HCT116 (cell line): Measurements from ENCODE around the gene NPLOC4. TPM values are rescaled to one million over a fixed set of nuclear protein-coding genes. Genes with fewer than 3 reads are reported as not detected.
A peak's percentile ranks its signal among the peaks of the same experiment; 100 is the strongest.

Experiments used
- ATAC-seq: fragments of 200-7000 bp; cut with Tn5 transposase; 2 replicates; pipeline ENCODE4 v1.9.1; 2020; ENCODE audit warnings: mild to moderate bottlenecking, moderate library complexity
- BruUV-seq: library from RNA; stranded (reverse); fragments of 400-500 nt; replicated peaks from 2 replicates; lab custom pipeline; 2021; lab: Mats Ljungman, UMichigan
- CTCF ChIA-PET: fragments of 300-600 bp; sonication (Branson Sonifier 250); formaldehyde crosslinking; loops from one replicate; lab custom pipeline; 2021; ENCODE audit warnings: antibody characterized with exemption; lab: Charles Lee
- POLR2A ChIA-PET: fragments of 300-600, 350-600 bp; sonication (Branson Sonifier 250); formaldehyde crosslinking; loops from one replicate; lab custom pipeline; 2021; ENCODE audit warnings: antibody characterized with exemption; lab: Charles Lee
- RAD21 ChIA-PET, 2 experiments: fragments of 300-600 bp; sonication (Branson Sonifier 250); formaldehyde crosslinking; loops; one replicate each; lab custom pipeline; 2023; ENCODE audit warnings: low total read pairs in 2 of 2; ENCODE audit not compliant: uncharacterized antibody in 2 of 2, unreplicated experiment in 2 of 2, low non-redundant PET in 1 of 2; lab: Charles Lee
- DNase-seq: peaks from one replicate; pipeline ENCODE4 v3.0.0-alpha.2; 2010; ENCODE audit warnings: low read depth, low spot score
- H2AFZ ChIP-seq: fragments of 200-600 bp; shearing (Covaris generic), sonication (generic); 2 replicates; pipeline ENCODE4 v1.6.1; 2017; ENCODE audit warnings: low read depth, mixed run types, mixed read lengths, antibody characterized with exemption, low read length; ENCODE audit not compliant: poor library complexity, severe bottlenecking
- H3K27ac ChIP-seq: 2 replicates; pipeline ENCODE4 v1.5.1; 2012; ENCODE audit warnings: low read depth, low read length
- H3K27me3 ChIP-seq: fragments of 200-600 bp; sonication (generic); 2 replicates; pipeline ENCODE4 v1.6.1; 2016; ENCODE audit warnings: mixed run types, low read length, mixed read lengths; ENCODE audit not compliant: insufficient read depth
- H3K36me3 ChIP-seq, 2 experiments: fragments of 200-500 bp in 1 of 2; fragments of 200-600 bp in 1 of 2; sonication (Bioruptor generic) in 1 of 2; sonication (generic) in 1 of 2; 2 replicates each; pipeline versions ENCODE4 v1.5.1 to v1.6.1; 2014 to 2016; ENCODE audit warnings: low read length in 2 of 2, inconsistent platforms in 1 of 2, mixed read lengths in 1 of 2, mixed run types in 1 of 2; ENCODE audit not compliant: insufficient read depth in 2 of 2, control insufficient read depth in 1 of 2
- H3K4me1 ChIP-seq, 2 experiments: fragments of 200-600 bp in 1 of 2; sonication (generic) in 1 of 2; 2 replicates each; pipeline versions ENCODE4 v1.5.1 to v1.6.1; 2012 to 2017; ENCODE audit warnings: low read length in 2 of 2, inconsistent platforms in 1 of 2, mild to moderate bottlenecking in 1 of 2, mixed read lengths in 1 of 2, mixed run types in 1 of 2, moderate library complexity in 1 of 2; ENCODE audit not compliant: insufficient read depth in 2 of 2, control insufficient read depth in 1 of 2
- H3K4me2 ChIP-seq: fragments of 200-600 bp; sonication (generic); 2 replicates; pipeline ENCODE4 v1.6.1; 2017; ENCODE audit warnings: mixed run types, low read length, mixed read lengths
- H3K4me3 ChIP-seq, 2 experiments: fragments of 200-600 bp in 1 of 2; sonication (generic) in 1 of 2; replicated peaks in 1 of 2; 2 replicates each; pipeline ENCODE4 v1.5.1; 2011 to 2016; ENCODE audit warnings: low read length in 2 of 2, control low read depth in 1 of 2, low read depth in 1 of 2, mild to moderate bottlenecking in 1 of 2, mixed read lengths in 1 of 2, mixed run types in 1 of 2
- H3K79me2 ChIP-seq: fragments of 200-600 bp; sonication (generic); 2 replicates; pipeline ENCODE4 v1.6.1; 2017; ENCODE audit warnings: mild to moderate bottlenecking, mixed run types, low read length, moderate library complexity, mixed read lengths; ENCODE audit not compliant: insufficient read depth
- H3K9ac ChIP-seq: fragments of 200-600 bp; sonication (generic); 2 replicates; pipeline ENCODE4 v1.6.1; 2016; ENCODE audit warnings: low read length, mixed read lengths
- H3K9me2 ChIP-seq: fragments of 200-600 bp; sonication (generic), shearing (Covaris generic); 2 replicates; pipeline ENCODE4 v1.6.1; 2017; ENCODE audit warnings: mixed run types, mild to moderate bottlenecking, moderate library complexity; ENCODE audit not compliant: insufficient read depth
- H3K9me3 ChIP-seq, 2 experiments: fragments of 200-500 bp in 1 of 2; fragments of 200-600 bp in 1 of 2; sonication (Bioruptor generic) in 1 of 2; sonication (generic) in 1 of 2; 2 replicates each; pipeline ENCODE4 v1.6.1; 2014 to 2017; ENCODE audit warnings: low read length in 2 of 2, mixed read lengths in 2 of 2, inconsistent platforms in 1 of 2, low read depth in 1 of 2, mild to moderate bottlenecking in 1 of 2, mixed run types in 1 of 2, moderate library complexity in 1 of 2; ENCODE audit not compliant: control insufficient read depth in 1 of 2, insufficient read depth in 1 of 2
- H4K20me1 ChIP-seq: fragments of 200-600 bp; sonication (generic), shearing (Covaris generic); 2 replicates; pipeline ENCODE4 v1.6.1; 2017; ENCODE audit warnings: mixed run types, mild to moderate bottlenecking, moderate library complexity; ENCODE audit not compliant: insufficient read depth
- CBX3 ChIP-seq: IDR thresholded peaks from 2 replicates; pipeline ENCODE4 v1.6.1; 2012; ENCODE audit warnings: low read depth
- CEBPB ChIP-seq: IDR thresholded peaks from 2 replicates; pipeline ENCODE4 v1.6.1; 2012; ENCODE audit warnings: low read depth
- EGR1 ChIP-seq: IDR thresholded peaks from 2 replicates; pipeline ENCODE4 v1.6.1; 2012; ENCODE audit warnings: low read depth
- ELF1 ChIP-seq: IDR thresholded peaks from 2 replicates; pipeline ENCODE4 v1.6.1; 2012; ENCODE audit warnings: low read depth, borderline replicate concordance
- EZH2 ChIP-seq: fragments of 200-600 bp; sonication (generic); IDR thresholded peaks from 2 replicates; pipeline ENCODE4 v1.6.1; 2017; ENCODE audit warnings: antibody characterized with exemption, mixed run types
- EZH2phosphoT487 ChIP-seq: fragments of 200-600 bp; IDR thresholded peaks from 2 replicates; pipeline ENCODE4 v1.6.1; 2018; ENCODE audit warnings: antibody characterized with exemption, borderline replicate concordance
- FOSL1 ChIP-seq: IDR thresholded peaks from 2 replicates; pipeline ENCODE4 v1.6.1; 2012; ENCODE audit warnings: low read depth
- JUND ChIP-seq: IDR thresholded peaks from 2 replicates; pipeline ENCODE4 v1.6.1; 2012
- POLR2A ChIP-seq: IDR thresholded peaks from 2 replicates; pipeline ENCODE4 v1.7.0; 2011; ENCODE audit warnings: borderline replicate concordance; ENCODE audit not compliant: insufficient read depth, insufficient read length; ENCODE audit errors: extremely low read depth
- POLR2AphosphoS5 ChIP-seq: IDR thresholded peaks from 2 replicates; pipeline ENCODE4 v1.6.1; 2011; ENCODE audit warnings: mild to moderate bottlenecking, low read depth, low read length, moderate library complexity
- RAD21 ChIP-seq: IDR thresholded peaks from 2 replicates; pipeline ENCODE4 v1.6.1; 2012; ENCODE audit warnings: low read depth, mild to moderate bottlenecking
- SIN3A ChIP-seq: IDR thresholded peaks from 2 replicates; pipeline ENCODE4 v1.6.1; 2012; ENCODE audit warnings: low read depth
- SP1 ChIP-seq: IDR thresholded peaks from 2 replicates; pipeline ENCODE4 v1.6.1; 2012; ENCODE audit warnings: low read depth
- SRF ChIP-seq: IDR thresholded peaks from 2 replicates; pipeline ENCODE4 v1.6.1; 2012; ENCODE audit warnings: low read depth
- TCF7L2 ChIP-seq: IDR thresholded peaks from 2 replicates; pipeline ENCODE4 v1.7.0; 2011; ENCODE audit warnings: borderline replicate concordance, inconsistent platforms; ENCODE audit not compliant: insufficient read depth, insufficient read length; ENCODE audit errors: extremely low read depth
- YY1 ChIP-seq: IDR thresholded peaks from 2 replicates; pipeline ENCODE4 v1.6.1; 2011; ENCODE audit warnings: low read length, low read depth, moderate library complexity, mild to moderate bottlenecking; ENCODE audit not compliant: insufficient replicate concordance; ENCODE audit errors: extremely low read depth
- ZFX ChIP-seq: fragments of 450-650 bp; IDR thresholded peaks from 2 replicates; pipeline ENCODE4 v1.6.1; 2017
- ZNF274 ChIP-seq: fragments of 200-500 bp; sonication (Bioruptor generic); IDR thresholded peaks from 2 replicates; pipeline ENCODE4 v1.6.1; 2014; ENCODE audit warnings: mild to moderate bottlenecking, low read depth, low read length, inconsistent platforms
- intact Hi-C: fragments of 100-400 bp; cut with micrococcal nuclease; formaldehyde crosslinking; loops from 2 replicates; pipeline ENCODE4 v1.10.0; 2022
- total RNA-seq: library from RNA; stranded (reverse); gene quantifications from one replicate; pipeline ENCODE4 v1.2.1, GENCODE V29; 2021; ENCODE audit not compliant: unreplicated experiment
- TF ChIP-seq, protein P1 (sequence below): IDR thresholded peaks from 2 replicates; pipeline ENCODE4 v1.6.1; 2011; ENCODE audit warnings: mild to moderate bottlenecking, low read length, moderate library complexity; ENCODE audit not compliant: insufficient replicate concordance; ENCODE audit errors: extremely low read depth
- TF ChIP-seq, protein P2 (sequence below): IDR thresholded peaks from 2 replicates; pipeline ENCODE4 v1.6.1; 2012
- TF ChIP-seq, protein P3 (sequence below), 3 experiments: fragments of 200-600 bp in 1 of 3; sonication (generic) in 1 of 3; IDR thresholded peaks in 2 of 3; conservative IDR thresholded peaks in 1 of 3; 2 replicates each; pipeline ENCODE4 v1.5.1; 2012 to 2017; ENCODE audit warnings: low read depth in 2 of 3, low read length in 2 of 3, antibody characterized with exemption in 1 of 3, borderline replicate concordance in 1 of 3, control low read depth in 1 of 3, mild to moderate bottlenecking in 1 of 3, mixed read lengths in 1 of 3, mixed run types in 1 of 3, moderate library complexity in 1 of 3; ENCODE audit not compliant: insufficient read depth in 1 of 3
- TF ChIP-seq, protein P4 (sequence below): IDR thresholded peaks from 2 replicates; pipeline ENCODE4 v1.6.1; 2012; ENCODE audit warnings: low read depth

Gene NPLOC4
- total RNA-seq, 1 experiment from 2014 or later, result 137 TPM

DNA sequence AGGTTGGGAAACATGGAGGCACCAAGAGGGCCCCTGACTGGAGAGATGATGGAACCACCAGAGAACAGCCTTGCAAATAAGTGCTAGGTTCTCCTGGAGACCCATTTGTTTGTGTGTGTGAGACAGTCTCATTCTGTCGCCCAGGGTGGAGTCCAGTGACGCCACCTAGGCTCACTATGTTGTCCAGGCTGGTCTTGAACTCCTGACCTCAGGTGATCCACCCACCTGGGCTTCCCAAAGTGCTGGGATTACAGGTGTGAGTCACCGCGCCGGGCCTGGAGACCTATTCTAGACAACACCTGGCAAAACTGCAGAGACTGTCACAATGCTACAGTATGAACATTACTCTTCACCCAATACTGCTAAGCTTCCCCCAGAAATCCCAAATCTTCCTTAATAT, 1.5 kb downstream of the NPLOC4 start:
- H3K4me2 ChIP-seq, result peak overlapping the region; percentile 80
- TSS peak; percentile 76 for BruUV-seq
- ChIA-PET CTCF (no interaction called here), POLR2A (no interaction called here), RAD21 (no interaction called here)
- peak overlapping the region; percentile 83 for H3K27ac ChIP-seq
- no peaks in the 10 kb centered on the region for H3K27me3 ChIP-seq
- ATAC-seq (peak; percentile 53), DNase-seq (peak; percentile 51)
- no peaks in the 10 kb centered on the region for H3K9me3 ChIP-seq
- peaks cover 12 to 26% of the 10 kb centered on the region in 2 experiments for H3K4me1 ChIP-seq
- H3K9me2 ChIP-seq, result no peaks in the 10 kb centered on the region
- H3K79me2 ChIP-seq, result peaks cover 63% of the 10 kb centered on the region
- no peak overlapping the region for H2AFZ ChIP-seq
- intact Hi-C loops, result no loop called here
- peaks cover 3 to 4% of the 10 kb centered on the region in 2 experiments; a peak in 1 of 4 replicates for H3K36me3 ChIP-seq
- peak overlapping the region; percentile 97 for H3K9ac ChIP-seq
- peaks cover 14% of the 10 kb centered on the region; the same call in 1 of the 2 replicates for H4K20me1 ChIP-seq
- TF ChIP-seq, protein P1, sequence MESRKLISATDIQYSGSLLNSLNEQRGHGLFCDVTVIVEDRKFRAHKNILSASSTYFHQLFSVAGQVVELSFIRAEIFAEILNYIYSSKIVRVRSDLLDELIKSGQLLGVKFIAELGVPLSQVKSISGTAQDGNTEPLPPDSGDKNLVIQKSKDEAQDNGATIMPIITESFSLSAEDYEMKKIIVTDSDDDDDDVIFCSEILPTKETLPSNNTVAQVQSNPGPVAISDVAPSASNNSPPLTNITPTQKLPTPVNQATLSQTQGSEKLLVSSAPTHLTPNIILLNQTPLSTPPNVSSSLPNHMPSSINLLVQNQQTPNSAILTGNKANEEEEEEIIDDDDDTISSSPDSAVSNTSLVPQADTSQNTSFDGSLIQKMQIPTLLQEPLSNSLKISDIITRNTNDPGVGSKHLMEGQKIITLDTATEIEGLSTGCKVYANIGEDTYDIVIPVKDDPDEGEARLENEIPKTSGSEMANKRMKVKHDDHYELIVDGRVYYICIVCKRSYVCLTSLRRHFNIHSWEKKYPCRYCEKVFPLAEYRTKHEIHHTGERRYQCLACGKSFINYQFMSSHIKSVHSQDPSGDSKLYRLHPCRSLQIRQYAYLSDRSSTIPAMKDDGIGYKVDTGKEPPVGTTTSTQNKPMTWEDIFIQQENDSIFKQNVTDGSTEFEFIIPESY, result no peak
- TF ChIP-seq EGR1 (peak; percentile 76), TCF7L2 (no peak), RAD21 (no peak), YY1 (no peak), ZNF274 (no peak), EZH2phosphoT487 (no peak), FOSL1 (peak; percentile 47), SRF (no peak), POLR2AphosphoS5 (no peak), ZFX (no peak), CEBPB (no peak), EZH2 (no peak), JUND (peak; percentile 55), SIN3A (no peak; the same call in 1 of the 2 replicates), POLR2A (no peak), ELF1 (no peak), SP1 (peak; percentile 47; the same call in 1 of the 2 replicates), CBX3 (peak; percentile 40; the same call in 1 of the 2 replicates)
- TF ChIP-seq, protein P2, sequence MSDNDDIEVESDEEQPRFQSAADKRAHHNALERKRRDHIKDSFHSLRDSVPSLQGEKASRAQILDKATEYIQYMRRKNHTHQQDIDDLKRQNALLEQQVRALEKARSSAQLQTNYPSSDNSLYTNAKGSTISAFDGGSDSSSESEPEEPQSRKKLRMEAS, result no peak
- TF ChIP-seq, protein P3, sequence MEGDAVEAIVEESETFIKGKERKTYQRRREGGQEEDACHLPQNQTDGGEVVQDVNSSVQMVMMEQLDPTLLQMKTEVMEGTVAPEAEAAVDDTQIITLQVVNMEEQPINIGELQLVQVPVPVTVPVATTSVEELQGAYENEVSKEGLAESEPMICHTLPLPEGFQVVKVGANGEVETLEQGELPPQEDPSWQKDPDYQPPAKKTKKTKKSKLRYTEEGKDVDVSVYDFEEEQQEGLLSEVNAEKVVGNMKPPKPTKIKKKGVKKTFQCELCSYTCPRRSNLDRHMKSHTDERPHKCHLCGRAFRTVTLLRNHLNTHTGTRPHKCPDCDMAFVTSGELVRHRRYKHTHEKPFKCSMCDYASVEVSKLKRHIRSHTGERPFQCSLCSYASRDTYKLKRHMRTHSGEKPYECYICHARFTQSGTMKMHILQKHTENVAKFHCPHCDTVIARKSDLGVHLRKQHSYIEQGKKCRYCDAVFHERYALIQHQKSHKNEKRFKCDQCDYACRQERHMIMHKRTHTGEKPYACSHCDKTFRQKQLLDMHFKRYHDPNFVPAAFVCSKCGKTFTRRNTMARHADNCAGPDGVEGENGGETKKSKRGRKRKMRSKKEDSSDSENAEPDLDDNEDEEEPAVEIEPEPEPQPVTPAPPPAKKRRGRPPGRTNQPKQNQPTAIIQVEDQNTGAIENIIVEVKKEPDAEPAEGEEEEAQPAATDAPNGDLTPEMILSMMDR (IDR thresholded peaks at IDR 0.05 in 2 of 3, conservative IDR thresholded peaks at IDR 0.05 in 1 of 3; ENCODE audit: borderline replicate concordance in 1 of 3, insufficient read depth in 1 of 3, low read depth in 2 of 3, low read length in 2 of 3), result no peak
- TF ChIP-seq, protein P4, sequence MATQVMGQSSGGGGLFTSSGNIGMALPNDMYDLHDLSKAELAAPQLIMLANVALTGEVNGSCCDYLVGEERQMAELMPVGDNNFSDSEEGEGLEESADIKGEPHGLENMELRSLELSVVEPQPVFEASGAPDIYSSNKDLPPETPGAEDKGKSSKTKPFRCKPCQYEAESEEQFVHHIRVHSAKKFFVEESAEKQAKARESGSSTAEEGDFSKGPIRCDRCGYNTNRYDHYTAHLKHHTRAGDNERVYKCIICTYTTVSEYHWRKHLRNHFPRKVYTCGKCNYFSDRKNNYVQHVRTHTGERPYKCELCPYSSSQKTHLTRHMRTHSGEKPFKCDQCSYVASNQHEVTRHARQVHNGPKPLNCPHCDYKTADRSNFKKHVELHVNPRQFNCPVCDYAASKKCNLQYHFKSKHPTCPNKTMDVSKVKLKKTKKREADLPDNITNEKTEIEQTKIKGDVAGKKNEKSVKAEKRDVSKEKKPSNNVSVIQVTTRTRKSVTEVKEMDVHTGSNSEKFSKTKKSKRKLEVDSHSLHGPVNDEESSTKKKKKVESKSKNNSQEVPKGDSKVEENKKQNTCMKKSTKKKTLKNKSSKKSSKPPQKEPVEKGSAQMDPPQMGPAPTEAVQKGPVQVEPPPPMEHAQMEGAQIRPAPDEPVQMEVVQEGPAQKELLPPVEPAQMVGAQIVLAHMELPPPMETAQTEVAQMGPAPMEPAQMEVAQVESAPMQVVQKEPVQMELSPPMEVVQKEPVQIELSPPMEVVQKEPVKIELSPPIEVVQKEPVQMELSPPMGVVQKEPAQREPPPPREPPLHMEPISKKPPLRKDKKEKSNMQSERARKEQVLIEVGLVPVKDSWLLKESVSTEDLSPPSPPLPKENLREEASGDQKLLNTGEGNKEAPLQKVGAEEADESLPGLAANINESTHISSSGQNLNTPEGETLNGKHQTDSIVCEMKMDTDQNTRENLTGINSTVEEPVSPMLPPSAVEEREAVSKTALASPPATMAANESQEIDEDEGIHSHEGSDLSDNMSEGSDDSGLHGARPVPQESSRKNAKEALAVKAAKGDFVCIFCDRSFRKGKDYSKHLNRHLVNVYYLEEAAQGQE, result no peak
- TF ChIP-seq, all 23 proteins: peak for 5
- H3K4me3 ChIP-seq, result peak overlapping the region; percentile 74 to 94
